Left ventricle myocardium inferior (tissue), 1 donor: Measurements from ENCODE around the gene RAD51B. TPM values are rescaled to one million over a fixed set of nuclear protein-coding genes. Genes with fewer than 3 reads are reported as not detected.

Experiments
- DNase-seq: peaks from one replicate; pipeline ENCODE4 v3.0.0-alpha.2; 2020
- H3K27ac ChIP-seq: fragments of 200-600 bp; replicated peaks from 2 replicates; pipeline ENCODE4 v1.8.0; 2021
- H3K27me3 ChIP-seq: fragments of 200-600 bp; 2 replicates; pipeline ENCODE4 v1.8.0; 2021; ENCODE audit warnings: low read depth
- H3K36me3 ChIP-seq: fragments of 200-600 bp; 2 replicates; pipeline ENCODE4 v1.8.0; 2021
- H3K4me1 ChIP-seq: fragments of 200-600 bp; 2 replicates; pipeline ENCODE4 v1.8.0; 2021
- H3K4me3 ChIP-seq: fragments of 200-600 bp; 2 replicates; pipeline ENCODE4 v1.8.0; 2021; ENCODE audit warnings: mild to moderate bottlenecking, moderate library complexity
- H3K9me3 ChIP-seq: fragments of 200-600 bp; replicated peaks from 2 replicates; pipeline ENCODE4 v1.8.0; 2021
- CTCF ChIP-seq: fragments of 200-600 bp; IDR thresholded peaks from 2 replicates; pipeline ENCODE4 v1.8.0; 2021; ENCODE audit warnings: antibody characterized with exemption, mild to moderate bottlenecking, borderline replicate concordance
- intact Hi-C: fragments of 100-400 bp; cut with micrococcal nuclease; formaldehyde crosslinking; loops from one replicate; pipeline ENCODE4 v1.11.0; 2022
- total RNA-seq: library from RNA; stranded (reverse); fragmentation: NEBNext Ultra II Directional; extraction: Animal tissue kit (Norgen Biotek cat#: 25700); gene quantifications from one replicate; pipeline ENCODE4 v1.2.1, GENCODE V29; 2021
- donor health status: DM: no; HTN: yes; CAD: no; lungs with severe emphysema.

Gene RAD51B
- total RNA-seq, 1 donor from 2014 or later = 2.4 TPM

GRCh38 chr14:68476212-68477109 lies 656.9 kb downstream of the RAD51B start:
- Histone ChIP-seq H3K4me1 (peaks cover 21% of the 10 kb centered on the region), H3K9me3 (no peaks in the 10 kb centered on the region), H3K27me3 (no peaks in the 10 kb centered on the region), H3K4me3 (no peak overlapping the region), H3K36me3 (no peaks in the 10 kb centered on the region), H3K27ac (peak overlapping the region; percentile 73)
- intact Hi-C loops = no loop called here
- TF ChIP-seq CTCF = no peak
- peak; percentile 42 for DNase-seq

GRCh38 chr14:68477110-68477455 lies 657.5 kb downstream of the RAD51B start:
- Histone ChIP-seq H3K4me3 (no peak overlapping the region), H3K36me3 (no peaks in the 10 kb centered on the region), H3K4me1 (peaks cover 21% of the 10 kb centered on the region), H3K27ac (peak overlapping the region; percentile 73), H3K9me3 (no peaks in the 10 kb centered on the region), H3K27me3 (no peaks in the 10 kb centered on the region)
- DNase-seq = no peak
- TF ChIP-seq CTCF = no peak
- intact Hi-C loops = no loop called here

- Histone ChIP-seq H3K9me3 (no peaks in the 10 kb centered on the region), H3K4me3 (no peak overlapping the region), H3K27ac (no peak overlapping the region), H3K4me1 (peaks cover 21% of the 10 kb centered on the region), H3K27me3 (no peaks in the 10 kb centered on the region), H3K36me3 (no peaks in the 10 kb centered on the region)
- no peak for DNase-seq
- intact Hi-C loops = no loop called here
- TF ChIP-seq CTCF = no peak
Observed at GRCh38 chr14:68477461-68478085, 658.0 kb downstream of the RAD51B start.

- H3K27ac ChIP-seq = no peak overlapping the region
- no peaks in the 10 kb centered on the region for H3K9me3 ChIP-seq
- intact Hi-C loops = no loop called here
- no peak for TF ChIP-seq CTCF
- no peaks in the 10 kb centered on the region for H3K27me3 ChIP-seq
- DNase-seq = no peak
- H3K36me3 ChIP-seq = no peaks in the 10 kb centered on the region
- H3K4me1 ChIP-seq = peaks cover 37% of the 10 kb centered on the region
- no peak overlapping the region for H3K4me3 ChIP-seq
Observed at GRCh38 chr14:68479247-68479646, 659.7 kb downstream of the RAD51B start.

GRCh38 chr14:68482018-68482417 lies 662.4 kb downstream of the RAD51B start:
- no peak for DNase-seq
- peaks cover 23% of the 10 kb centered on the region for H3K4me1 ChIP-seq
- H3K9me3 ChIP-seq = no peaks in the 10 kb centered on the region
- intact Hi-C loops = no loop called here
- H3K4me3 ChIP-seq = no peak overlapping the region
- H3K36me3 ChIP-seq = no peaks in the 10 kb centered on the region
- no peaks in the 10 kb centered on the region for H3K27me3 ChIP-seq
- no peak for TF ChIP-seq CTCF
- peak overlapping the region; percentile 41 for H3K27ac ChIP-seq
